ENCODE measurements around the gene BAG1. TPM values are rescaled to one million over a fixed set of nuclear protein-coding genes. Genes with fewer than 3 reads are reported as not detected.

Gene BAG1
- total and polyA plus RNA-seq, 2 of the 13 experiments (the other 11 are each of a cell fraction or from before 2014, with no cell fraction given): 23.1 to 59.5 TPM

- ATAC-seq (no peak), DNase-seq (ENCODE audit: low spot score) (no peak), FAIRE-seq (no peak)
- Histone ChIP-seq H3K36me3 (replicated peaks in 1 of 2; ENCODE audit: control insufficient read depth in 1 of 2, insufficient read depth in 2 of 2, low read length in 2 of 2) (peaks cover 33 to 89% of the 10 kb centered on the region in 2 experiments), H3K4me1 (ENCODE audit: insufficient read depth, low read length) (no peaks in the 10 kb centered on the region), H3K27me3 (ENCODE audit: control insufficient read depth in 1 of 2, insufficient read depth in 2 of 2, low read length in 2 of 2) (no peaks in the 10 kb centered on the region), H4K20me1 (ENCODE audit: insufficient read depth, low read length) (no peaks in the 10 kb centered on the region), H3K9ac (ENCODE audit: insufficient read depth, low read depth, low read length) (no peak overlapping the region), H3K4me3 (replicated peaks in 1 of 3; ENCODE audit: insufficient read depth in 1 of 3, low read depth in 2 of 3, low read length in 3 of 3) (no peak overlapping the region), H2AFZ (ENCODE audit: low read length) (no peak overlapping the region), H3K79me2 (ENCODE audit: insufficient read depth, low read length) (no peaks in the 10 kb centered on the region), H3K9me3 (ENCODE audit: low read length) (no peaks in the 10 kb centered on the region), H3K4me2 (ENCODE audit: low read depth, low read length) (no peak overlapping the region), H3K27ac (ENCODE audit: extremely low read length, insufficient read depth, low read length) (no peak overlapping the region)
- no peak for TF ChIP-seq ZBTB43 (CRISPR knock-in tag; conservative IDR thresholded peaks at IDR 0.05)
- TF ChIP-seq ZNF33B (CRISPR knock-in tag; IDR thresholded peaks at IDR 0.05): no peak
- no peak for TF ChIP-seq SMAD1 (CRISPR knock-in tag; IDR thresholded peaks at IDR 0.05; ENCODE audit: borderline replicate concordance, low read depth)
- TF ChIP-seq ADNP (CRISPR knock-in tag; IDR thresholded peaks at IDR 0.05): no peak
- TF ChIP-seq TMF1 (CRISPR knock-in tag; IDR thresholded peaks at IDR 0.05; ENCODE audit: low read depth): no peak
- no peak for TF ChIP-seq BRD4 (CRISPR knock-in tag; IDR thresholded peaks at IDR 0.05)
- no peak for TF ChIP-seq ZNF574 (CRISPR knock-in tag; IDR thresholded peaks at IDR 0.05)
- no TSS peak for BruUV-seq (replicated peaks)
- intact Hi-C loops (cut with micrococcal nuclease; ENCODE audit: unreplicated experiment): no loop called here
- POLR2A ChIA-PET: no interaction called here
- 100% methylated on average over 1 of the region's 1 CpG for WGBS (ENCODE audit: low lambda C conversion rate)
- CTCF ChIA-PET (ENCODE audit: low intra/inter-chr PET ratio, low total read pairs): no interaction called here
- in situ Hi-C loops (cut with HindIII; ENCODE audit: extremely low pct_ligation_motif_present, low pct_unique_long_range_greater_than_20kb): loop anchor here (10.0 kb wide), 1 partner anchor 55 kb away; no protein-coding TSS in a partner anchor
These were observed 45.4 kb upstream of the BAG1 start for GRCh38 chr9:33309903-33310302.

Measured in HepG2 (cell line).